G401.6 (cell line): ENCODE results near the gene GALNT2.

Experiments used
- FAIRE-seq: peaks from 2 replicates; lab custom pipeline; 2012; peaks lifted over from hg19 to GRCh38; lab: Jason Lieb, UNC

GALNT2 gene

DNA sequence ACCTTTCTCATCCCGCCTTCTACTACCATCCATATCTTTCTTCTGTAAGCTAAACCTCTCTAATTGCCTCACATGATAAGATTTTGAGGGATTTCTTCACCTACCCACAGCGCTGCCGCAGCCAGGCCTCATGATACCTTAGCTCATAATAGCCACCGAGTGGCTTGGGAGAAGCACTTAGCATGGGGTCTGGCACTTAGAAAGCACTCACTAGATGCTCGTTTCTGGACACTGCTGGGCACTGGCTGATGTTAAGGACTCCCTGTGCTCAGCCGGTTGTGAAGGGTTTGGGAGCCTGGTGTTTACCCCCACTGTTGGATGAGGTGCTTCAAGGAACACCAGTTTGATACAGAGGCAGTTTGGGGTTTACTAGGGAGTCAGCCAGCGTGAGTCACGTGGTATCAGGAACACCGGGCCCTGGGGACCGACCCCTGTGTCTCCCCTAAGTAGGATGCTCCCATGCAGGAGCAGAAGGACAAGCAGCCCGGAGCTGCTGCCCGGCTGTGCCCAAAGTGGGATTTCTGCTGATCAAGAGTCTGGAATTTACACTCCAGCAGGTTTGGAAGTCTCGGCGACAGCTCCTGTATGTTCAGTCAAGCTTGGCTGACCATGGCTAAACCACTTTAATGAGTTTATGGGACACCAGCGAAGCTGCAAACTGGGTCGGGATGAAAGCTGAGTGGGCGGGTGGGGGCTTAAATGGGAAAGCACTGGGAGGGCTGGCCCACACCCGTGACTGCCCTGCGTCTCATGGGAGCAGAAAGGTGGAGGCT lies 63.3 kb downstream of the GALNT2 start:
- no peak for FAIRE-seq

DNA sequence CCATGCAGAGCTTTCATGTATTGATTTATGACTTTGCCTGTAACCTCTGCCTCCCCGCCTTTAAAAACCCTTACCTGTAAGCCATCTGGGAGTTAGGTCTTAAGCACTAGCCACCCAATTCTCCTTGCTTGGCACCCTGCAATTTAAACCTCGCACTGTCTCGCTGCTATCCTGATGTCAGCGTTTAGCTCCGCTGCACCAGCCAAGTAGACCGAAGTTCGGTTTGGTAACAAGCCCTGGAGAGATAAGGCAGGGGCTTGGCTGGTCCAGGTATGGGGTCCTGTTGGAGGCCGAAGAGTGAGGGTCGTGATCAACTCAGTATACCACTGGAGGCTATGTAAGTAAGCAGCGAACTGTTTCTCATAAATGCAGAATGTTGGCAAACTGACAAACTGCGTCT lies 64.4 kb downstream of the GALNT2 start:
- FAIRE-seq: no peak

- FAIRE-seq: no peak
Observed at GRCh38 chr1:230132758-230133157, 65.7 kb downstream of the GALNT2 start.

DNA sequence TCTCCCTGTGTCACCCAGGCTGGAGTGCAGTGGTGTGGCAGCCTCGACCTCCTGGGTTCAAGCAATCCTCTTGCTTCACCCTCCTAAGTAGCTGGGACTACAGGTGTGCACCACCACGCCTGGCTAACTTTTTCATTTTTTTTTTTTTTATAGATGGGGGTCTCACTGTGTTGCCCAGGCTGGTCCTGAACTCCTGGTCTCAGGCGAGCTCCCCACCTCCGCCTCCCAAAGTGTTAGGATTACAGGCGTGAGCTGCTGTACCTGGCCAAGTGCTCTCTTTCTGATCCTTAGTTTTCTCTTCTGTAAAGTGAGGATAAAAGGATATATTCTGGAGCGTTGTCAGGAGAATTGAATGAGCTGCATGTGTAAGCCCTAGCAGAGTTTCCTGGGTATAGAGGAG lies 68.7 kb downstream of the GALNT2 start:
- no peak for FAIRE-seq

GRCh38 chr1:230136453-230137336 lies 69.7 kb downstream of the GALNT2 start:
- FAIRE-seq: no peak

DNA sequence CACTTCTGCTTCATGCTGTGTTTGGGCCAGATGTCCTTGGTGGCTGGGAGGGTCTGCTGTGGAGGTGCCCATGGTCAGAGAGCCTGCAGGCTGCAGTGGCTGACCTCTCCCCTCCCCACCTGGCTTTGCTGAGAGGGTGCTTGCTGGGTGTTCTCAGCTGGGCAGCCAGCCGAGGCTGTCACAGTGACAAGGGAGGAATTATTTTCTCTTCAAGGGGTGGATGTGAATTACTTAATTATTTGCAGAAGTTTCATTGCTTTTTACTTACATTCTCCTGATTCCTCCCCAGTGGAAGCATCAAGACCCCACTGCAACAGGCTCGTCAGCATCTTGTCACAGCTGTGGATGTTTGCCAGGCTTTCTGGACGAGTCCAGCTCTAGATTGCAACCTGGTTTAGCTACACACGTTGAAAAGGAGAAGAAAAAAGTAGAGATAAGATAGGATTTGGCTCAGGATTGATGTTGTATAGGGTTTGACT lies 70.3 kb downstream of the GALNT2 start:
- no peak for FAIRE-seq

- no peak for FAIRE-seq
Observed at GRCh38 chr1:230138561-230139239, 71.7 kb downstream of the GALNT2 start.

DNA sequence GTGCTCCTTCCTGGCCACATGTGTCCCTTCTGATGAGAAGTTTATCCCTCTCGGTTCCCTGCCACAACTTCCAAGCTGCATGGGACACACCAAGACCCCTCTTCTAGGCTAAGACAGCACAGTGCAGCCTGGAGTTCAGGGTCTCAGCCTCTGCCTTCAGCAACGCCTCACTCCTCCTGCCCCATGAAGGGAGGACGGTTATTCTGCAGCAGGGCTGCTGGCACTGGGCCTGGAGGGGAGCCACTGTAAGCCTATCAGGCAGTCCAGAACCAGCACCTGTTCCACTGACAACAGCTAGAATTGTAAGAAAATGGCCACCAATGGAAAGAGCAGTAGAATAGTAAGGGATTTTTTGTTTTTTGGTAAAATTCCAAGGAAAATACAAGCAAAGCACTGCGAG lies 72.3 kb downstream of the GALNT2 start:
- no peak for FAIRE-seq

GRCh38 chr1:230139741-230140140 lies 72.7 kb downstream of the GALNT2 start:
- FAIRE-seq: no peak

DNA sequence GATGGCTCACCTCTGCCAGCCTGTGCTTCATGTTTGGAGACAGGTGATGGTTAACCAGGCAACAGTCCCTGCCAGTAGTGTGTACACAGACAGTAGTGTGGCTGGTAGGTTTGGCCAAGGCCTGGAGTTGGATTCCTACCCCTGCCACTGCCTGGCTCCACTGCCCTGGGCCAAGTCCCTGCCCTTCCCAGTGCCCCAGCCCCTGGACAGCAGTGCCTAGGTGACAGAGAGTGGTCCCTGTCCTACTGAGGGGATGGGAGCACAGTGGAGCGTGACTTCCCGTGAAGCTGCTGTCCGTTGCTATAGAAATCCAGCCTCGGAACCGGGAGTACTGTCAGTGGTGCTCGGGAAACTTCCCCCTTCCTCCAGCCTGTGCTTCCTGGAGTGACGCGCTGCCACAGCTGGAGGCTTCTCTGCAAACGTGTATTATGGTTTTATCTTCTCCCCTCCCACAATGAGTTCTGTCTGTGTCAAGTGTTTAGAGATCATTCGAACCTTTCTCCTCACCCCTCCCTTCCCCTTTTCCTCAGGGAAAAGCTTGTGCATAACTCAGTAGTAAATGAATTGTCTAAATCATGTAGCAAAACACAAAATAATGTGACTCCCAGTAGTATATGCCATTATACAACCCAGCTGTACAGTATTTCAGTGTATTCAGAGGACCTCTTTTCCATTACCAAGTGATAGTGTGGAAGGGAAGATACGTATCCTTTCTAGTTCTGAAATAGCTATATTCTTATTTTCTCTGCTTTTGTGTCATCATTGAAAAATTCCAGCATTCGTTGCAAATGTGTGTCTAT lies 73.4 kb downstream of the GALNT2 start:
- FAIRE-seq: no peak

GRCh38 chr1:230141021-230141648 lies 74.1 kb downstream of the GALNT2 start:
- FAIRE-seq: no peak

GRCh38 chr1:230141797-230142607 lies 75.0 kb downstream of the GALNT2 start:
- no peak for FAIRE-seq

- FAIRE-seq: no peak
Observed at GRCh38 chr1:230142608-230143210, 75.7 kb downstream of the GALNT2 start.

GRCh38 chr1:230143534-230143933 lies 76.5 kb downstream of the GALNT2 start:
- no peak for FAIRE-seq

DNA sequence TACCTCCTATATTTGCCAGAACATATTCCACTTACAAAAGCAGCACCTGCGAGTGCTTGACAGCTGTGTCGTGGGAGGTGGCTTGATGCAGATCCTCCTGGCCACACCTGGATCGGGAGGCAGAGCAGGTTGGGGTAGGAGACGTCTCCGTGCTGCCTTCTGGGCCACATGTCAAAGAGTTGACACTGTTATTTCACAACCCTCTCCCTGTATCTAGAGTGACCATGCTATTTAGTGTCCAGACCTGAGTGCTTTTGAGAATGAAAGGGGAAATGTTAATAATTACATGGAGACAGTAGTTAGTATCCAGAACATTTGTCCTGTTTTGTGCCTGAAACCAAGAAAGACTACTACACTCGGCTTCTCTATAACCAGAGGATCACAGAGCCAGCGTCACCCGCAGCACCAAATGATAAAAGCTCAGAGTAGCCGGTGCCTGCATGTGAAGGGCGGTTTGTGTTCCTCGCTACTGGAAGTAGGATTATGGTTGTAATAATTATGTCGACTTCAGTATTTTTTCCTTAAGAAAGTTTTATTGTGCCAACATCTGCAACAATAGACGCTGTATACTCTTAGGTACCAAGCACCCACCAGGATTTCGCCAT lies 77.1 kb downstream of the GALNT2 start:
- FAIRE-seq: no peak

- FAIRE-seq: no peak
Observed at GRCh38 chr1:230144758-230145504, 77.9 kb downstream of the GALNT2 start.

GRCh38 chr1:230145505-230145899 lies 78.5 kb downstream of the GALNT2 start:
- FAIRE-seq: no peak

DNA sequence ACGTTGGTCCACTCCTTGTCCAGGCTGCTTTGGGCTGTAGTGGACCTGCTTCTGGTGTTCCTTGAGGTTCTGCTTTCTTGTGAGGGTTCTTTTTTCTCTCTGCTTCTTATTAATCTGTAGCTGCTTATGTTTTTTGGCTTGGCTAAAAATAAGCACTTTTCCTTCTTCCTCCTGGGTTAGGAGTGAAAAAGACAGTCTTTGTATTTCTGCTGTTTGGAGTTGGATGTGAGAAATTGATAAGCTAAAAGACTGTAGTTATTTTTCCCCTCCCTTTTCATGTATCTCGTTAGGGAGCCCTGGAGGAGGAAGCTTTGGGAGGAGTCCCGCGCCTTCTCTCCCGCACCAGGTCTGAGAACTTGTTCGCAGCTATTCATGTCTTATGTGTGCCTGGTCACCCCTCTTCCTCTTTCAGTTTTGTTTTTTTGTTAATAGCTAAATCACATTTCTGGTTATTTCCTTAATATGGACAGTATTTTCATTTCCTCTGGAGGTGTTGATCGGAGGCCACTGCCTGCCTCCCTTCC lies 79.0 kb downstream of the GALNT2 start:
- no peak for FAIRE-seq

DNA sequence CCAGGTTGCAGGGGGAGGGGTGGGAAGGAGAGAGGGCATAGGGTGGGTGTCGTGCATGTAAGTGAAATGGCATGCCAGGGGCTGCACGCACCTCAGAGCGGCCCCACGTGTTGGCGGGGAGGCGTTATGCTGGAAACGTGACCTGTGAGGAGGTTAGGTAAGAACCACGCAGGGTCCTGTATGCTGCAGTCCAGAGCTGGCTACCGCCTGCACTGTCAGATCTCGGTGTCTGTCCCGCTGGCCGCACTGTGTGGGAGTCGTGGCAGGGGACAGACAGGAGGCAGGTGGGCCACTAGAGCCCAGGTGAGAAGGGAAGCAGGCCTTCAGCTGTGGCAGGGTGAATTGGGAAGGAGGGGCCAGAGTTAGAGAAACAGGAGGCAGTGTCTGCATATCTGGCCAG lies 79.7 kb downstream of the GALNT2 start:
- no peak for FAIRE-seq
